HG02885 (cell line): ENCODE data around the gene HAUS3.

Experiments used
- ATAC-seq: cut with Tn5 transposase; IDR thresholded peaks from one replicate; pipeline ENCODE4 v1.9.1; 2021; ENCODE audit warnings: mild to moderate bottlenecking; ENCODE audit not compliant: unreplicated experiment, poor library complexity

Gene HAUS3, protein sequence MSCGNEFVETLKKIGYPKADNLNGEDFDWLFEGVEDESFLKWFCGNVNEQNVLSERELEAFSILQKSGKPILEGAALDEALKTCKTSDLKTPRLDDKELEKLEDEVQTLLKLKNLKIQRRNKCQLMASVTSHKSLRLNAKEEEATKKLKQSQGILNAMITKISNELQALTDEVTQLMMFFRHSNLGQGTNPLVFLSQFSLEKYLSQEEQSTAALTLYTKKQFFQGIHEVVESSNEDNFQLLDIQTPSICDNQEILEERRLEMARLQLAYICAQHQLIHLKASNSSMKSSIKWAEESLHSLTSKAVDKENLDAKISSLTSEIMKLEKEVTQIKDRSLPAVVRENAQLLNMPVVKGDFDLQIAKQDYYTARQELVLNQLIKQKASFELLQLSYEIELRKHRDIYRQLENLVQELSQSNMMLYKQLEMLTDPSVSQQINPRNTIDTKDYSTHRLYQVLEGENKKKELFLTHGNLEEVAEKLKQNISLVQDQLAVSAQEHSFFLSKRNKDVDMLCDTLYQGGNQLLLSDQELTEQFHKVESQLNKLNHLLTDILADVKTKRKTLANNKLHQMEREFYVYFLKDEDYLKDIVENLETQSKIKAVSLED

DNA sequence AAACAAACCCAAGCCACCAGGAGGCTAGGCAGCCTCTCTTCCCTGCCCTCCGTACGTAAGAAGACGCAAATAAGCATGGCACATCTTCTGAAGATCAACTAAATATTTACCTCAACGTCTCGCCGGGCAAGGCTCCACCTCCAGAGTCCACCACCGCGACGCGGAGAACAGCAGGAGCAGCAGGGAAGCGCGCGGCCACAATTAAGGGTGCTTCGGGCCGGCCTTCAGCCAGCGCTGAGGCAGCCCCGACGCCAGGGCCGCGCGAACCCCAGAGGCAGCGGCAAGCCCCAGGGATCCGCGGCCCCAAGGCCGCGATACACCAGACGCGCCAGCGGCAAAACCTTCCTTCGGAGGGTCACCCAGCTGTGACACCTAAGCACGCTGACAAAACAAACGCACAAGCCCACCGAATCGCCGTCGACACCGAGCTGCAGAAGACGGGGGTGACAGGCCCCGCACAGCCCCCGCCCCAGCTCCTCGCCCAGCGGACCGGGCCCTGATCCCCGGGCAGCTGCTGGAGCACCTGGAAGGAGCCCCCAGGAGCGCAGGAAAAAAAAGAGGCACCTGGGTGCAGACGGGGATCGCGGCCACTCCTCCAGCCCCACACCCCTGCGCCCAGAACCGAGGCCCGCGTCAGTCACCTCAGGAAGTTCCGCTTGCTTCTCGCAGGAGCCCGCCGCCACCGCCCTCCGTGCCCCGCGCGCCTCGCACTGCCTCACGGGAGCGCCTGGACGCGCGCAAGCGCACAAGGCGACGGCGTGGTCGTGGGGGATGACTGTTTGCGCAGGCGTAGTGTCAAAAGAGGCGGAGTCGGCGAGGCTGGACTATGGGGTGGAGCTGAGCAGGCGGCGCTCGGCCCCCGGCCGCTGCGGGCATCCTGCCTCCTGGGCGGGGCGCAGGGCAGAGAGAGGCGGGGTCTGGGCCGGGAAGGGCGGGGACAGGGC is at the start of gene HAUS3, which contains the start of gene POLN:
Gene HAUS3 (minus strand): TSS at position 712 of the 944 bp plus-strand sequence. CDS start 1,175 bp downstream, outside the sequence.
Gene POLN (minus strand): TSS at position 712 of the 944 bp plus-strand sequence. CDS start 12,890 bp downstream, outside the sequence.
- ATAC-seq: peak; percentile 90

DNA sequence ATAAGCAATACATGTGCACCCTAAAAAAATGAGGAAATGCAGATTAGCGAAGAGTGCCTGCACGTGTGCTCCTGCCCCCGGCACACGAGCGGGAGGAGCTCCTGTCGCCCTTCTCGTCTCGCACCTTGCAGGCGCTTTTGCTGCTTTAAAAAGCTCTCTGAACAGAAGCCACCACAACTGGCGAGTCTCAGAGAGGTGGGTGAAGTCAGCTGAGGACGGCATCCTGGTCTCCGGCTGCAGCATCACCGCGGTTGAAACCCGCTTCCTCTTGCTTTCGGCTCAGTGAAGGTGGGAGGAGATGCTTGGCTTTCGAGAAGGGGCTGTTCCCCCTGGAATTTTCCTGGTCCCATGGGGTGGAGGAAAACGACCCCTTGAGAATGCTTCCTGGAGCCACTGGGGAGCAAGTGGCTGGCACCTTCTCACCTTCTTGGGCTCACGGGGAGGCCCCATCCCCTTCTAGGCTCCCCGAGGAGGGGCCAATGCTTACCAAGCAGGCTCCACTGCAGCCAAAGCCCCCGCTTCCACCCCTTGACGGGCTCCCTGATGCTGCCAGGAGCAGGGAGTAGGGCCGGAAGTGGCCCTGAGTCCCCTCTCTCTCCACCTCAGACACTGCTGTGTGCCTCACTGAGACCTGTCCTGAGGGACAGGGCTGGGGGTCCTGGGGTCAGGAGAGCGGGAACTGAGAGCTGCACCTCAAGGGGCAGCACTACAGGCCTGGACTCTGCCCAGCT is 49.2 kb upstream of the HAUS3 start:
- ATAC-seq: no peak

DNA sequence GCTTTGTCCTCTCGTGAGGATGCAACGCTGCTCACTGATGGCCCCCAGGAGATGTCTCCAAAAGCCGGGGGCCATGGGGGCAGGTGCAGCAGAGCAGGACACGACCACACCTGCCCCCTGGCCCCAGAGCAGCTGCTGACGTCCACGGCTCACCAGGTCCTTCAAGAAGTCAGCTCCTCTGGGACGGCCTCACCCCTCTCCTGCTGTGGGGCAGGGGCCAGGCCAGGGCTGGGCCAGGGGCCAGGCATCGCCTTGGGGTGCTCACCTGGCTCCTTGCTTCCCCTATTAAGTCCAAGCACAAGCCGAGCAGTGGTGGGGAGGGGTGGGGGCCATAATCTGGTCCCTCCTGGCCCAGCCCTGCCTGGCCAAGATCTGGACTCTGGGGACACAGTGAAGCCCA is 48.6 kb upstream of the HAUS3 start:
- no peak for ATAC-seq

DNA sequence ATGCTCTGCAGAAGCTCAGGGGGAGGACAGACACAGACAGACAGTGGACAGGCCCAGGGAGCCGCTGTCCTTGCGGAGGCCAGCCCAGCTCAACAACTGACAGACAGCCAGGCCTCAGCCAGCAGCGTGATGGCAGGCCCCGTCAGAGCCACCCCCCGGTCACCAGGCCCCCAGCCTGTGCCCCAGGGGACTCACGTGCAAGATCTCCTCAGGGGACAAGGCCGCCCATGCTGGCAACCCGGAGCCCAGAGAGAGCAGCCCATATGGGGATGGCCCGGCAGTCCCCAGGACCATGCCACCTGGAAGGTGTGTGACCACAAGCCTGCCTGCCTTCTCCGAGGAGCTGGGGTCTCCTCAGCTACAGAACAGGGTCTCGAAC is 48.0 kb upstream of the HAUS3 start:
- no peak for ATAC-seq

DNA sequence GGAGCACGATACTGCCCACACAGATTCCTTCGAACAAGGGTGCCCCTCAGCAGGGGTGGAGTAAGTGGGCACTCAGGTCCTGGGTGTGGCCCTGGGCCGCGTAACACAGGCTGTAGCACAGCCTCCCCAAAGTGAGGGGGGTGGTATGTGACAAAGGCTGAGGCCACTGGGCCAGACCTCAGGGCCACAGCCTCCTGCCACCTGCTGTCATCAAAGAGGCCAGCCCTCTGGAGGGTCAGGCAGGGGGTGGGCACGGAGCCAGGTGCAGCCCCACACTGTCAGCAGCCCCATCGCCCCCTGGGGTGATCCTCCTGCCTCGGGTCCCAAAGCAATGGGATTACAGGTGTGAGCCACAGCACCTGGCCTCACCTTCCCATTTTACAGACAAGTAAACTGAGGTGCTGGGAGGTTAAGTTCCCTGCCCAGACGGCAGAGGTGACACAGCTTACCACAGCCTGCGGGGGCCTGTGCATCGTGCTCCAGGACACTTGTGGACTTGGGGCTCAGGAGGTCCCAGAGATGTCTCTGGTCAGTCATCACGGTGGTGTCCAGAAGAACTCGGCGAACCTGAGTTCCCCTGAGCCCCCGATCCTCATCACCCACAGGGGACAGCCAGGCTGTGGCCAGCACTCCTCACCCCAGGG is 47.5 kb upstream of the HAUS3 start:
- no peak for ATAC-seq

DNA sequence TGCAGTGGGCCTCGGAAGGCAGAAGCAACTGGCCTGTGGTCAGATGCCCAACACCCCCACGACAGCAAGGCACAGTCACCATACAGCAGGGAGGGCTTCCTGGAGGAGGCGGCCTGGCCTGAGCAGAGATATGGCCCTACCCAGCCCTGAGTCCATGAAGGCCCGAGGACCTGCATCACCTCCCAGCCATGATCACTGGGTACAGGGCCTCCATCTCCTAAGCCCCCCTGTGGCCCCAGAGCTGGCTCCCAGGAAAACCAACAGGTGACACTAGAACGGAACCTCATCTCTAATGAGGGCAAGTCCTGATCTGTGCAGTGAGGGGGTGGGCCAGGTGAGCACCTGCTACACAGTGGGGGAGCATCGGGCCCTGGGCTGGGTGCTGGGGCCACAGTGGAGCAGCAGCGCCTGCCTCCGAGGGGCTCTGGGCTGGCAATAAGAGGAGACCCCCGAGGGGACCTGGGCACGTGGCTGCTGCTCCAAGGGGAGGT is 46.2 kb upstream of the HAUS3 start:
- ATAC-seq: no peak

DNA sequence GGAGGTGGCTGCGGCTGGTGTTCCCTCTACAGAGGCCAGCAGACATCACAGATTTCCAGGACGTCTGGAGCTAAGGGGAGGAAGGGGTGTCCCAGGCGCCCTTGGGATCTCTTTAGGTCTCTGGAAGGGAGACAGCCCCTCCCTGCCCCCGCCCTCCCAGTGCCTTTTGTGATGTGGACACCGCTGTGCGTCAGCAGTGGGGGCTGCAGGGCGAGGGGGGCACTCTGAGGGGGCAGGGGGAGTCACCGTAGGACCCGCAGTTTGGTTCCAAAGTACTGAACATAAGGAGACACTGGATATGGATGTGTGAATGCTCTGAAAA is 45.6 kb upstream of the HAUS3 start:
- ATAC-seq: no peak

DNA sequence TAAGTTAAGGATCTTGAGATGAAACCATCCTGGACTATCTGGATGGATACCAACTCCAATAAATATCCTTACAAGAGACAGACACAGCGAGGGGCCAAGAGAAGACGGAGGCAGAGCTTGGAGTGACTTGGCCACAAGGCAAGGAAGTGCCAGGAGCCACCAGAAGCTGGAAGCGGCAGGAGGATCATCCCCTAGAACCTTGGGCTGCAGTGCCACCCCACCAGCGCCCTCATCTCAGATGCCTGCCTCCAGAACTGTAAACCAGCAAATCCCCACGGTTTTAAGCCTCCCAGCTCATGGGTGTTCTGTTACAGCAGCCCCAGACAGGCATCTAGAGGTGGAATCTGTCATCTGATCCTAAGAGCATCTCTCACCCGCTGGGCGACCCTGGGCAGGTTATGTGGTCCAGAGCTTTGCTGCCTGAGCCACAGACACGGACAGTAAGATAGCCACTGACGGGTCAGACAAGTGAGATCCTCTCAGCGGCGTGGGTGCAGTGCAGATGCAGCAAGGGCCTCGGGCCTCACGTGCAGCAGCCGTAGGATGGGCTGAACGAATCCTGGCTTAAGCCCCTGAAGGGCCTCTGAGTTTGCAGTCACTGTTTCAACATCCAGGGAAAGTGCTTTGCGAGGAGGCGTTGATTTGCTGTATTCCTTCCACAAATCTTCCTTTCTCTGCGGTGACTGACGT is 45.1 kb upstream of the HAUS3 start:
- ATAC-seq: no peak

DNA sequence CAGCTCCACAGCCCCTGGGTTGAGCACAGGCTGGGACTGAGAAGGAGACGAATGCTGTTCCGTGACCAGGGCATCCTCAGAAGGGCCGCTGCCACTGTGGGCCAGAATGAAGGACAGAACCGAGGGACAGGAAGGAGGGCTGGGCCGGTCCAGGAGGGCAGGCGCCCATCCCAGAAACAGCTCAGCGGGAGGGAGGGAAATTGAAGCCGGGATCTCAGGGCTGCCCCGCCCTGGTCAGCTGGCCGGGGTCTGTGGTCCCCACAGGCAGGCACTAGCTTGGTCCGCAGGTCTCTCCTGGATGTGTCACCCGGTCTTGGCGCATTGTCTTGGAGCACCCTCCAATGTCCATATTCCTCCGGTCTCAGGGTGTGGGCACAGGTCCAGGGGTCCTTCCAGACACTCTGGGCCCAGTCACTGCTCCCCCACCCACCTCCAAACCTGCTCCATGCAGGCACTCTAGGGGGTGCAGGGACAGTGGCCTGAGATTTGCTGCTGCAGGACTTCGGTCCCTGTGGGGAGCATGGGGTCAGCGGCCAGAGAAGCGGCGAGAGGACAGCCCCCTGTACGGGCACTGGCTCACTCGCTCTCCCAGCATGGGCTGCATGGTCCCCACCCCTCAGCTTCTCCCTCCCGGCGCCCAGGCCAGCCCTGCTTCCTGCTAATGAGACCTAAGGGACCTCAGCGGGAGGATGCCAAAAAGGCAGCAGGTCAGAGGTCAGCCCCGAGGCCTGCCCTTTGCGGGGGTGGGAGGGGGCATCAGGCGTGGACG is 43.9 kb upstream of the HAUS3 start:
- ATAC-seq: no peak

DNA sequence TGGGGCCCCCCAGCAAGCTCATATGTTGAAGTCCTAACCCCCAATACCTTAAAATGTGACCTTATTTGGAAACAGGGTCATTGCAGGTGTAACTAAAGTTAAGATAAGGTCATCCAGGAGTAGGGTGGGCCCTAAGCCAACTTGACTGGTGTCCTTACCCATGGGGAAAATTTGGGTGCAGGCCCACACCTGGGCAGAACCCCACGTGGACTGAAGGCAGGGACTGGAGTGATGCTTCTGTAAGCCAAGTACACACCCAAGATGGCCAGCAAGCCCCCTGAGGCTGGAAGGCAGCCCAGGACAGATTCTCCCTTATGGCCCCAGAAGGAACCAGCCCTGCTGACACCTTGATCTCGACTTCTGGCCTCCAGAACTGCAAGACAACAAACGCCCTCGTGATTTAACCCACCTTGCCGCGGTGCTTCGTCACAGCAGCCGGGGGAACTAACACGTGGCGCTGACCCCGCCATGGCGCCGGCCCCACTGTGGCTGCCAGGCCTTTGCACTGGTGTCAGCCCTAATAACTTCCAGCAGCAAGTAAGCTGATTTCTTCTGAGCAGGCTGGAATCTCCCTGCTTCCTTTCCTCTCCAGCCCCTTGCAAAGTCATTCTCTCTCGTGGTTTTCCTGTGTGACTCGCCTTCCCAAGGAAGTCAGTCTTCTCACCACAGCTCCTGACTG is 43.2 kb upstream of the HAUS3 start:
- no peak for ATAC-seq

DNA sequence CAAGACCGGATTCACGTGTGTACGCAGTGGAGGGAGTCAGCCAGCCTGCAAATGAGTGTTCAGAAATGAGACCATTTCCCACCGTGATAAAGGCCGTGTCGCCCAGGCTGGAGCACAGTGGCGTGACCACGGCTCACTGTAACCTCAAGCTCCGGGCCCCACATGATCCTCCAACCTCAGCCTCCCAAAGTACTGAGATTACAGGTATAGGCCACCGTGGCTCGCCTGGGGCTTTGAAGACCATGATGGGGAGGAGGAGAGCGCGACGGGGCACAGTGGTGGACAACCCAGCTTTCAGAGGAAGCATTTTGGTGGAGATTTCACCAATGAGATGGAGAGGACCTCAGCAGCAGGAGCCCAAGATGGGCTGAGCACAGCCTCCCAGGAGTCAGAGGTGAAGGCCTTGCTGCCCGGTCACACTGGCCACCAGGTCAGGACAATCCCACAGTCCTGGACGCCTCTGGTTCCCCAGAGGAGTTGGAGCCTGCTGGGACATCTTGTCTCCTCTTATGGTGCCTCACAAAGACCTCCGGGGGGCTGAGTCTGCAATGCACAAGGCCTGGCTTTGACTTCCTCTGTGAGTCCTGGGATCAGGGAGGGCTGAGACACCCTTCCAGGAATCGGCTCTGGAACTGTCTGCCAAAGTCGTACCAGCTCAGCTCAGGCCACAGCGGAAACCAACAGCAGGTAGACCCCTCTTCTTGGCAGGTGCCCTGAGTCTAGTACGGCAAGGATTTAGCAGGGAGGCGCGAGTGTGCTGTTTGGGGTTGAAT is 42.4 kb upstream of the HAUS3 start:
- ATAC-seq: no peak

DNA sequence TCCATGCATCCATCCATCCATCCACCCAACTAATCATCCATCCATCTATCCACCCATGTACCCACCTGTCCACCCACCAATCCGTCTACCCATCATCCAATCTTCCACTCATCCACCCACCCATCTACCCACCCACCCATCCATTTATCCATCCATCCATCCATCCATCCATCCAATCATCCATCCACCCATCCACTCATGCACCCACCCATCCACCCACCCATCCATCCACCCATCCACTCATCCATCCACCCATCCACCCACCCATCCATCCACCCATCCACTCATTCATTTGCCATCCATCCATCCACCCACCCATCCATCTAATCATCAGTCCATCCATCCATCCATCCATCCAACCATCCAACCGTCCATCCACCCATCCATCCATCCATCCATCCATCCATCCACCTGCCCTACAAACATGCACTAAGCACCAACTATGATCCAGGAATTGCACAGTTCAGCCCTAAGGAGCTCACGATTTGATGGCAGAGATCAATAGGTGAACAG is 41.3 kb upstream of the HAUS3 start:
- no peak for ATAC-seq

DNA sequence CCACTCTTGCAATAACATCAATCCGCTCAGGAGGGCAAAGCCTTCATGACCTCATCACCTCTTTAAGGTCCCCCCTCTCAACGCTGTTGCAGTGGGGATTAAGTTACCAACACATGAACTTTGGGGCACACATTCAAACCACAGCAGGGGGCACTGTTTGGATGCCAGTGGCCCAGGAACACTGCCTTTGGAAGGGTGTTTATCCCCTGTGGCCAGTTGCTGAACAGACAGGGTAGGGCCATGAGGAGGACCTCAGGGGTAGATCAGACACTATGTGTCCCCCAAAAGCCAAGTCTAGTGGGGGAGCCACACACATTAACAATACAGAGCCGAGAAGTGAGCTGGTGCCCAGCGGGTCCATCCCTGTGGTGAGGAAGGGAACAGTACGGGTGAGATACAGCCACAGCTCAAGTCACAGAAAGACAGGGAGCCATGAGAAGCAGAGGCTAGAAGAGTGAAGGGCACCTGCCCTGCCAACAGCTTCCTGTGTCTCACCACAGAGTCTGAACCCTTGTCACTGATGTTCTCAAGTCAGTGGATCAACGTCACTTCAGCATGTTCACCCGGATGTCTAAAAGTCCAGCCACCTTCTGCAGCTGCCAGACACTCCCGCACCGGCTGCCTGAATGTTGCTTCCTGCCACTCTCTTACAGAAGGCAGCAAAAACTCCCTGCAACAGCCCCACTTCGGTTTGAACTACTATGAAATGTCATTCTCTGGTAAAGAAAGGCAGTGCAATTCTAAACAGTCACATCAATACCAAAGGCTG is 39.8 kb upstream of the HAUS3 start:
- ATAC-seq: peak; percentile 80

DNA sequence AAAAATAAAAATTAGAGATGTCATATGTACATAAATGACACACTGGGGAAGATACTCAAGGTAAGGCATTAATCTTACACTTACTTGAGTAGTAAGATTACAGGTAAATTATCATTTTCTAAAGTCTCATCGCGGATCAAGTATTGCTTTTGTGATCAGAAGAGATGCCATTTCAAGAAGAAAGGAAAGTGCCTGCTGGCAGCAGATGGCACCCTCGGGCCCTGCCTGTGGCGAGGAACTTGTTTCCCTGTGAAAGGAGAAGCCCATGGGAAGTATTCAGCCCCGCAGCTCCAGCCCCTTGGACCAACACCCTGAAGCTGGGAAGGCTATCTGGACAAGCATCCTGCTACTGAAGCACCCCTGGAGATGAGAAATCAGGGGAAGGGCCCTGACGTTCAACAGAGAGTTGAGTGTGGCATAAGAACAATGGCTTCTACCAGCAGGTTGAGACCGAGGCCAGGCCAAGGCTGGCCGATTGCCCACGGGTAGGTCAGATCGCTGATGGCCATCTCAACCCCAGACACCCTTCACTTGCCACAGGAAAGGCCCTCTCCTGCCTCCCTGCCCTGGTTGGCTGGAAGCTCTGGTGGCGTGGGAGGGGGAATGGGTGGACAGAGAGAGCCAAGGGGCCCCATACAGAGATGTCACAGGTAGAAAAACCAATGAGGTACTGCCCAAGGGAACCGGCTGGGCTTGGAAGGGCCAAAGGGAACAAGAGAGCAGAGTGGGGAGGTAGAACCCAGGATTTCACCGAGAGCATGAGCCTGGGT is 38.8 kb upstream of the HAUS3 start:
- ATAC-seq: no peak

DNA sequence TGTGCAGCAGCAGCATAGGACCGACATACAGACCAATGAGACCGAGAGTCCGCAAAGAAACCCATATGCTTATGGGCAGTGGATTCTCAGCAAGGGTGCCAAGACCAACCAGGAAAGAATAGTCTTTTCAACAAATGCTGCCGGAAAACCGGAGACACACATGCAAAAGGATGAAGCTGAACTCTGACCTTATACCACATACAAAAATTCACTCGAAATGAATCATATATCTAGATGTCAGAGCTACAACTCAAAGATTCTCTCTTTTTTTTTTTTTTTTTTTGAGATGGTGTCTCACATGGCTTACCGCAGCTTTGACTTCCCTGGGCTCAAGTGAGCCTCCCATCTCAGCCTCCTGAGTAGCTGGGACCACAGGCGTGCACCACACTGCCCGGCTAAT is 36.0 kb upstream of the HAUS3 start:
- ATAC-seq: no peak
